IMR-90 (cell line): ENCODE measurements around the gene KCNH5. TPM values are rescaled to one million over a fixed set of nuclear protein-coding genes. Genes with fewer than 3 reads are reported as not detected.
A peak's percentile ranks its signal among the peaks of the same experiment; 100 is the strongest.

Experiments used
- ATAC-seq: fragments of 200-7000 bp; cut with Tn5 transposase; 2 replicates; pipeline ENCODE4 v1.9.1; 2020; ENCODE audit warnings: low read depth, mild to moderate bottlenecking, moderate library complexity
- BruUV-seq: library from RNA; stranded (reverse); fragments of 400-500 nt; replicated peaks from 2 replicates; lab custom pipeline; 2021; lab: Mats Ljungman, UMichigan
- CTCF ChIA-PET: fragments of 300-600 bp; formaldehyde crosslinking; extraction: SDS; loops from one replicate; lab custom pipeline; 2021; ENCODE audit warnings: antibody characterized with exemption; lab: Yijun Ruan, JAX
- POLR2A ChIA-PET: fragments of 300-600 bp; sonication (Branson Sonifier 250); formaldehyde crosslinking; loops from one replicate; lab custom pipeline; 2022; ENCODE audit warnings: antibody characterized with exemption; ENCODE audit not compliant: unreplicated experiment; lab: Charles Lee
- DNase-seq: peaks from one replicate; pipeline ENCODE4 v3.0.0; 2013
- H2AFZ ChIP-seq: replicated peaks from 2 replicates; pipeline ENCODE3; 2013; ENCODE audit warnings: low read length, mild to moderate bottlenecking; ENCODE audit not compliant: poor library complexity
- H2AK5ac ChIP-seq: 2 replicates; pipeline ENCODE4 v1.6.1; 2013; ENCODE audit warnings: low read depth, low read length, inconsistent platforms
- H2AK9ac ChIP-seq: replicated peaks from 2 replicates; pipeline ENCODE3; 2013; ENCODE audit warnings: mild to moderate bottlenecking, low read depth, low read length, moderate library complexity; ENCODE audit not compliant: poor library complexity
- H2BK120ac ChIP-seq: 2 replicates; pipeline ENCODE4 v1.6.1; 2013; ENCODE audit warnings: low read depth, low read length, inconsistent platforms
- H2BK15ac ChIP-seq: 3 replicates; pipeline ENCODE4 v1.6.1; 2013; ENCODE audit warnings: low read depth, low read length, inconsistent platforms
- H2BK20ac ChIP-seq: 2 replicates; pipeline ENCODE4 v1.6.1; 2013; ENCODE audit warnings: low read depth, mild to moderate bottlenecking, inconsistent platforms, low read length, moderate library complexity
- H2BK5ac ChIP-seq: 2 replicates; pipeline ENCODE4 v1.6.1; 2013; ENCODE audit warnings: mild to moderate bottlenecking, low read depth, low read length, inconsistent platforms; ENCODE audit not compliant: poor library complexity, severe bottlenecking
- H3K14ac ChIP-seq: replicated peaks from 2 replicates; pipeline ENCODE4 v1.6.1; 2013; ENCODE audit warnings: low read depth, low read length, inconsistent platforms
- H3K18ac ChIP-seq: 2 replicates; pipeline ENCODE4 v1.6.1; 2013; ENCODE audit warnings: low read depth, low read length, control low read depth
- H3K23ac ChIP-seq: 2 replicates; pipeline ENCODE4 v1.6.1; 2013; ENCODE audit warnings: low read depth, low read length, inconsistent platforms
- H3K27ac ChIP-seq: 2 replicates; pipeline ENCODE4 v1.5.1; 2013; ENCODE audit warnings: mild to moderate bottlenecking, control low read depth, low read length; ENCODE audit not compliant: insufficient read depth
- H3K27me3 ChIP-seq: 2 replicates; pipeline ENCODE4 v1.6.1; 2013; ENCODE audit warnings: low read length; ENCODE audit not compliant: control insufficient read depth, insufficient read depth
- H3K36me3 ChIP-seq: 2 replicates; pipeline ENCODE4 v1.6.1; 2013; ENCODE audit warnings: low read length, mixed read lengths; ENCODE audit not compliant: control insufficient read depth, insufficient read depth
- H3K4ac ChIP-seq: 2 replicates; pipeline ENCODE4 v1.6.1; 2013; ENCODE audit warnings: low read depth, low read length, inconsistent platforms
- H3K4me1 ChIP-seq: 2 replicates; pipeline ENCODE4 v1.6.1; 2013; ENCODE audit warnings: low read length, mixed read lengths; ENCODE audit not compliant: control insufficient read depth, insufficient read depth
- H3K4me2 ChIP-seq: 2 replicates; pipeline ENCODE4 v1.6.1; 2013; ENCODE audit warnings: low read depth, mild to moderate bottlenecking, control low read depth, low read length, moderate library complexity
- H3K4me3 ChIP-seq: 2 replicates; pipeline ENCODE4 v1.5.1; 2013; ENCODE audit warnings: low read depth, mild to moderate bottlenecking, control low read depth, low read length, moderate library complexity; ENCODE audit not compliant: insufficient read depth
- H3K56ac ChIP-seq: 2 replicates; pipeline ENCODE4 v1.6.1; 2013; ENCODE audit warnings: low read length, inconsistent platforms; ENCODE audit not compliant: insufficient read depth; ENCODE audit errors: extremely low read depth
- H3K79me1 ChIP-seq, 2 experiments: 2 replicates each; pipeline ENCODE4 v1.6.1; 2013; ENCODE audit warnings: low read length in 2 of 2, inconsistent platforms in 1 of 2, low read depth in 1 of 2
- H3K9ac ChIP-seq: 2 replicates; pipeline ENCODE4 v1.6.1; 2013; ENCODE audit warnings: low read depth, low read length, control low read depth
- H3K9me1 ChIP-seq: 2 replicates; pipeline ENCODE4 v1.6.1; 2013; ENCODE audit warnings: low read length, inconsistent platforms; ENCODE audit not compliant: insufficient read depth
- H3K9me3 ChIP-seq: 2 replicates; pipeline ENCODE4 v1.6.1; 2013; ENCODE audit warnings: low read length; ENCODE audit not compliant: control insufficient read depth, insufficient read depth
- H4K20me1 ChIP-seq: 2 replicates; pipeline ENCODE4 v1.6.1; 2013; ENCODE audit warnings: low read length, inconsistent platforms; ENCODE audit not compliant: insufficient read depth
- H4K5ac ChIP-seq: 2 replicates; pipeline ENCODE4 v1.6.1; 2013; ENCODE audit warnings: mild to moderate bottlenecking, low read depth, low read length, control low read depth
- H4K8ac ChIP-seq, 2 experiments: 2 replicates each; pipeline ENCODE4 v1.6.1; 2013; ENCODE audit warnings: low read depth in 2 of 2, low read length in 2 of 2, control low read depth in 1 of 2, inconsistent platforms in 1 of 2
- H4K91ac ChIP-seq: 2 replicates; pipeline ENCODE4 v1.6.1; 2013; ENCODE audit warnings: low read depth, low read length, inconsistent platforms; ENCODE audit not compliant: insufficient read depth
- CEBPB ChIP-seq: IDR thresholded peaks from 2 replicates; pipeline ENCODE4 v1.6.1; 2012; ENCODE audit warnings: low read depth, low read length, improper control_type of control experiment
- CHD1 ChIP-seq: IDR thresholded peaks from 2 replicates; pipeline ENCODE4 v1.6.1; 2012; ENCODE audit warnings: low read depth, low read length, improper control_type of control experiment
- CTCF ChIP-seq: conservative IDR thresholded peaks from 2 replicates; pipeline ENCODE4 v1.5.1; 2012; ENCODE audit warnings: mild to moderate bottlenecking, low read depth, low read length, improper control_type of control experiment
- ELK1 ChIP-seq: fragments of 150-350 bp; IDR thresholded peaks from 2 replicates; pipeline ENCODE4 v1.6.1; 2016; ENCODE audit warnings: low read depth, mild to moderate bottlenecking, low read length, moderate library complexity, borderline replicate concordance
- FOS ChIP-seq: fragments of 150-350 bp; IDR thresholded peaks from 2 replicates; pipeline ENCODE4 v1.6.1; 2016; ENCODE audit warnings: low read depth, low read length
- MAFK ChIP-seq: IDR thresholded peaks from 2 replicates; pipeline ENCODE4 v1.6.1; 2012; ENCODE audit warnings: low read depth, low read length, improper control_type of control experiment
- MAZ ChIP-seq: IDR thresholded peaks from 2 replicates; pipeline ENCODE4 v1.6.1; 2012; ENCODE audit warnings: low read depth, mild to moderate bottlenecking, low read length, improper control_type of control experiment, moderate library complexity, borderline replicate concordance
- MXI1 ChIP-seq: IDR thresholded peaks from 2 replicates; pipeline ENCODE4 v1.6.1; 2012; ENCODE audit warnings: low read depth, mild to moderate bottlenecking, low read length, moderate library complexity, borderline replicate concordance
- NFE2L2 ChIP-seq: fragments of 150-350 bp; IDR thresholded peaks from 2 replicates; pipeline ENCODE4 v1.6.1; 2016; ENCODE audit warnings: low read depth, mild to moderate bottlenecking, low read length
- POLR2A ChIP-seq: IDR thresholded peaks from 2 replicates; pipeline ENCODE4 v1.6.1; 2012; ENCODE audit warnings: mild to moderate bottlenecking, low read depth, low read length
- RAD21 ChIP-seq: IDR thresholded peaks from 2 replicates; pipeline ENCODE4 v1.6.1; 2012; ENCODE audit warnings: low read length, improper control_type of control experiment
- RCOR1 ChIP-seq: IDR thresholded peaks from 2 replicates; pipeline ENCODE4 v1.6.1; 2012; ENCODE audit warnings: mild to moderate bottlenecking, low read length, improper control_type of control experiment; ENCODE audit not compliant: insufficient replicate concordance
- RFX5 ChIP-seq: IDR thresholded peaks from 2 replicates; pipeline ENCODE4 v1.8.0; 2012; ENCODE audit warnings: low read depth, mild to moderate bottlenecking, low read length, moderate library complexity
- USF2 ChIP-seq: fragments of 150-350 bp; IDR thresholded peaks from 2 replicates; pipeline ENCODE4 v1.6.1; 2017; ENCODE audit warnings: mild to moderate bottlenecking, antibody characterized with exemption, low read length, low read depth
- WGBS, 2 experiments: methylation state at CpG; one replicate each; pipeline versions ENCODE4 v1.1.5 to v1.1.7; 2013; ENCODE audit warnings: missing lambda C conversion rate in 2 of 2; ENCODE audit not compliant: insufficient read length in 1 of 2; ENCODE audit errors: extremely low coverage in 2 of 2; 5-methylcytosine and 5-hydroxymethylcytosine counted together
- dilution Hi-C: fragments of 300-500 bp; cut with HindIII; formaldehyde crosslinking; loops from one replicate; pipeline ENCODE4 v1.14.3; 2018; ENCODE audit warnings: low sequenced_read_pairs; ENCODE audit not compliant: unreplicated experiment
- in situ Hi-C: fragments of 300-500 bp; cut with MboI; formaldehyde crosslinking; loops from 3 replicates; pipeline ENCODE4 v1.14.3; 2019; ENCODE audit warnings: low sequenced_read_pairs, inconsistent platforms, mixed read lengths
- intact Hi-C: fragments of 100-400 bp; cut with micrococcal nuclease; formaldehyde crosslinking; loops from 2 replicates; pipeline ENCODE4 v1.10.0; 2022
- polyA plus RNA-seq, 3 experiments: library from polyadenylated mRNA; depleted of rRNA; stranded (reverse); fragments of >200 nt; gene quantifications; 2 replicates each; pipeline ENCODE4 v1.2.3, GENCODE V29; 2012; ENCODE audit warnings: low replicate concordance in 1 of 3
- total RNA-seq: library from RNA; depleted of rRNA; stranded (reverse); fragments of >200 nt; gene quantifications from 2 replicates; pipeline ENCODE4 v1.2.3, GENCODE V29; 2012

KCNH5 gene
- total and polyA plus RNA-seq, 2 of the 4 experiments (the other 2 are of a cell fraction): under 0.01 to 0.03 TPM

DNA sequence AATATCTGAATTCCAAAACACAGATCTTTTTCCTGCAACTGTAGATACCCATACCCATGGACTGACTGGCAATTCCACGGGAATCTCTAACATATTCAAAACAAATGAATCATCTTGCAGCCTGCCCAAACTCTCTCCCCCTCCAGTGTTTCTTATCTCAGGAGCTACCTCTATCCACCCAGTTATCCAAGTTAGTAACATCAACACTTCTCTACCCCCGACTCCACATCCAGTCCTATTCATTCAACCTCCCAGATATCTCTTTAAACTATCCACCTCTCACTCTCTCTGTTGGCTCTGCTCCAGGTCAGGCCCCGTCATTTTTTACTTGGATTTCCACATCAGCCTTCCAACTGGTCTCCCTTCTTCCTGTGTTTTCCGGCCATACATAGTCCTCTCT is 6.7 kb upstream of the KCNH5 start:
- Histone ChIP-seq H4K91ac (no peak overlapping the region), H3K14ac (no peak overlapping the region), H3K4ac (no peak overlapping the region), H2BK5ac (no peak overlapping the region), H4K8ac (no peak overlapping the region), H3K4me3 (no peak overlapping the region), H2AK9ac (no peak overlapping the region), H3K9me1 (no peaks in the 10 kb centered on the region), H3K18ac (no peak overlapping the region), H3K56ac (no peak overlapping the region), H3K4me2 (no peak overlapping the region), H3K27me3 (peaks cover 15% of the 10 kb centered on the region), H2BK20ac (no peak overlapping the region), H3K36me3 (no peaks in the 10 kb centered on the region), H2BK120ac (no peak overlapping the region), H3K4me1 (no peaks in the 10 kb centered on the region), H3K27ac (no peak overlapping the region), H2BK15ac (no peak overlapping the region), H4K5ac (no peak overlapping the region), H2AK5ac (no peak overlapping the region), H3K79me1 (no peaks in the 10 kb centered on the region), H2AFZ (no peak overlapping the region), H3K9me3 (no peaks in the 10 kb centered on the region), H4K20me1 (no peaks in the 10 kb centered on the region), H3K9ac (no peak overlapping the region), H3K23ac (no peak overlapping the region)
- ChIA-PET CTCF (no interaction called here), POLR2A (no interaction called here)
- dilution Hi-C loops: no loop called here
- TF ChIP-seq ELK1 (no peak), POLR2A (no peak), NFE2L2 (no peak), CEBPB (no peak), FOS (no peak), RCOR1 (no peak), MAZ (no peak), USF2 (no peak), RFX5 (no peak), MXI1 (no peak), MAFK (no peak), CTCF (no peak), CHD1 (no peak), RAD21 (no peak)
- no TSS peak for BruUV-seq
- in situ Hi-C loops: no loop called here
- intact Hi-C loops: no loop called here
- peak; percentile 27; the same call in 1 of the 2 replicates for ATAC-seq
- WGBS, 2 experiments: 20% methylated on average over 2 of the region's 4 CpGs; no CpG with 5 or more reads in 1 of the 2 experiments
- no peak for DNase-seq
